Measurements from ENCODE around the gene AKT3.

The AKT3 gene

GRCh38 chr1:243529512-243529911, 320.5 kb downstream of the AKT3 start:
- Histone ChIP-seq H3K9me3 (no peaks in the 10 kb centered on the region), H3K4me3 (no peak overlapping the region), H3K27ac (no peak overlapping the region), H3K27me3 (no peaks in the 10 kb centered on the region), H3K36me3 (peaks cover 0 to 5% (median 4%) of the 10 kb centered on the region in 3 donors), H3K4me1 (peaks cover 0 to 11% (median 7%) of the 10 kb centered on the region in 4 donors)
- intact Hi-C loops (cut with DNase I; ENCODE audit: low total_unique reads): no loop called here
- no peak for DNase-seq
- no peak for TF ChIP-seq CTCF (IDR thresholded peaks at IDR 0.05)

- no peak for DNase-seq
- peaks cover 0 to 6% (median 5%) of the 10 kb centered on the region in 3 donors for H3K36me3 ChIP-seq
- H3K4me3 ChIP-seq: no peak overlapping the region
- intact Hi-C loops (cut with DNase I; ENCODE audit: low total_unique reads): no loop called here
- no peak overlapping the region for H3K27ac ChIP-seq
- TF ChIP-seq CTCF (IDR thresholded peaks at IDR 0.05): no peak
- no peaks in the 10 kb centered on the region for H3K27me3 ChIP-seq
- H3K9me3 ChIP-seq: no peaks in the 10 kb centered on the region
- H3K4me1 ChIP-seq: peaks cover 0 to 15% (median 9%) of the 10 kb centered on the region in 4 donors
Measured at GRCh38 chr1:243528459-243529121, 321.5 kb downstream of the AKT3 start.

- Histone ChIP-seq H3K27ac (no peak overlapping the region), H3K9me3 (no peaks in the 10 kb centered on the region), H3K4me1 (peaks cover 0 to 15% (median 9%) of the 10 kb centered on the region in 4 donors), H3K36me3 (peaks cover 0 to 6% (median 5%) of the 10 kb centered on the region in 3 donors), H3K27me3 (no peaks in the 10 kb centered on the region), H3K4me3 (no peak overlapping the region)
- DNase-seq: no peak
- no peak for TF ChIP-seq CTCF (IDR thresholded peaks at IDR 0.05)
- intact Hi-C loops (cut with DNase I; ENCODE audit: low total_unique reads): no loop called here
Measured at GRCh38 chr1:243526180-243526579, 323.9 kb downstream of the AKT3 start.

- Histone ChIP-seq H3K4me3 (no peak overlapping the region), H3K27ac (peak overlapping the region in 1 of 2 donors; percentile 34), H3K27me3 (no peaks in the 10 kb centered on the region), H3K36me3 (peaks cover 0 to 6% (median 5%) of the 10 kb centered on the region in 3 donors), H3K4me1 (peaks cover 0 to 15% (median 9%) of the 10 kb centered on the region in 4 donors), H3K9me3 (no peaks in the 10 kb centered on the region)
- TF ChIP-seq CTCF (IDR thresholded peaks at IDR 0.05): no peak
- no peak for DNase-seq
- intact Hi-C loops (cut with DNase I; ENCODE audit: low total_unique reads): no loop called here
Measured at GRCh38 chr1:243525085-243525487, 325.0 kb downstream of the AKT3 start.

- Histone ChIP-seq H3K4me1 (peaks cover 0 to 24% (median 10%) of the 10 kb centered on the region in 4 donors), H3K36me3 (peaks cover 0 to 6% (median 0%) of the 10 kb centered on the region in 3 donors), H3K27me3 (no peaks in the 10 kb centered on the region), H3K4me3 (no peak overlapping the region), H3K9me3 (no peaks in the 10 kb centered on the region), H3K27ac (no peak overlapping the region)
- DNase-seq: no peak
- no peak for TF ChIP-seq CTCF (IDR thresholded peaks at IDR 0.05)
- intact Hi-C loops (cut with DNase I; ENCODE audit: low total_unique reads): no loop called here
Measured at GRCh38 chr1:243523766-243524165, 326.3 kb downstream of the AKT3 start.

All from tibial artery (tissue), 4 donors.